Hepatocyte (in vitro differentiated cells): ENCODE data around the gene REX1BD. TPM values are rescaled to one million over a fixed set of nuclear protein-coding genes. Genes with fewer than 3 reads are reported as not detected.
A peak's percentile ranks its signal among the peaks of the same experiment; 100 is the strongest.

Experiments
- DNase-seq: peaks from one replicate; pipeline ENCODE4 v3.0.0-alpha.2; 2016; ENCODE audit warnings: low spot score
- H2AFZ ChIP-seq: fragments of 200-600 bp; sonication (generic); 2 replicates; pipeline ENCODE4 v1.6.0; 2016; ENCODE audit warnings: antibody characterized with exemption, mild to moderate bottlenecking
- H3K27ac ChIP-seq: fragments of 200-600 bp; sonication (generic); 2 replicates; pipeline ENCODE4 v1.5.1; 2016; ENCODE audit warnings: mild to moderate bottlenecking
- H3K27me3 ChIP-seq: fragments of 200-600 bp; sonication (generic); 2 replicates; pipeline ENCODE4 v1.6.1; 2016
- H3K36me3 ChIP-seq: fragments of 200-600 bp; sonication (generic); replicated peaks from 2 replicates; pipeline ENCODE4 v1.5.1; 2016; ENCODE audit warnings: low read depth; ENCODE audit not compliant: insufficient read depth
- H3K4me1 ChIP-seq: fragments of 200-600 bp; sonication (generic); 2 replicates; pipeline ENCODE4 v1.5.1; 2016; ENCODE audit warnings: mild to moderate bottlenecking, moderate library complexity; ENCODE audit not compliant: insufficient read depth
- H3K4me2 ChIP-seq: fragments of 200-600 bp; sonication (generic); 2 replicates; pipeline ENCODE4 v1.6.0; 2016
- H3K4me3 ChIP-seq: fragments of 200-600 bp; sonication (generic); 2 replicates; pipeline ENCODE4 v1.5.1; 2016; ENCODE audit warnings: mild to moderate bottlenecking
- H3K79me2 ChIP-seq: fragments of 200-600 bp; sonication (generic); 2 replicates; pipeline ENCODE4 v1.6.0; 2017; ENCODE audit warnings: mild to moderate bottlenecking
- H3K9me2 ChIP-seq: fragments of 200-600 bp; sonication (generic); replicated peaks from 2 replicates; pipeline ENCODE4 v1.6.0; 2017; ENCODE audit warnings: mild to moderate bottlenecking; ENCODE audit not compliant: insufficient read depth
- H3K9me3 ChIP-seq: fragments of 200-600 bp; sonication (generic); 2 replicates; pipeline ENCODE4 v1.5.1; 2016; ENCODE audit warnings: low read depth, mild to moderate bottlenecking
- H4K20me1 ChIP-seq: fragments of 200-600 bp; sonication (generic); 2 replicates; pipeline ENCODE4 v1.6.0; 2016; ENCODE audit warnings: mild to moderate bottlenecking; ENCODE audit not compliant: insufficient read depth, poor library complexity, severe bottlenecking
- CTCF ChIP-seq: fragments of 200-600 bp; sonication (generic); IDR thresholded peaks from 2 replicates; pipeline ENCODE4 v1.5.1; 2016; ENCODE audit warnings: antibody characterized with exemption, mild to moderate bottlenecking; ENCODE audit not compliant: poor library complexity
- EZH2 ChIP-seq: fragments of 200-600 bp; sonication (generic); IDR thresholded peaks from 2 replicates; pipeline ENCODE4 v1.6.1; 2016; ENCODE audit warnings: antibody characterized with exemption, mild to moderate bottlenecking, borderline replicate concordance
- EZH2phosphoT487 ChIP-seq: fragments of 200-600 bp; sonication (generic); IDR thresholded peaks from one replicate; pipeline ENCODE4 v1.6.1; 2018; ENCODE audit warnings: antibody characterized with exemption, mild to moderate bottlenecking, low read depth, moderate library complexity; ENCODE audit not compliant: unreplicated experiment, severe bottlenecking
- WGBS: methylation state at CpG from one replicate; pipeline ENCODE4 v1.1.6; 2016; ENCODE audit warnings: low lambda C conversion rate; ENCODE audit errors: missing lambda C conversion rate; 5-methylcytosine and 5-hydroxymethylcytosine counted together
- polyA plus RNA-seq: library from polyadenylated mRNA; unstranded; fragments of >200 nt; fragmentation: Nextera tagmentation; extraction: Ambion mirVana; gene quantifications from 2 replicates; pipeline ENCODE4 v1.2.1, GENCODE V29; 2016
- total RNA-seq: library from RNA; depleted of rRNA; stranded (reverse); fragments of >200 nt; gene quantifications from 2 replicates; pipeline ENCODE4 v1.2.3, GENCODE V29; 2014

REX1BD gene
- total and polyA plus RNA-seq, 2 experiments from 2014 or later, result 62.6 to 105 TPM

- 97% methylated on average over 8 of the region's 8 CpGs for WGBS
- no peak for DNase-seq
- H3K27ac ChIP-seq, result no peak overlapping the region
- H3K36me3 ChIP-seq, result no peaks in the 10 kb centered on the region
- H3K27me3 ChIP-seq, result no peaks in the 10 kb centered on the region
- no peak overlapping the region for H3K4me3 ChIP-seq
- no peak overlapping the region for H2AFZ ChIP-seq
- TF ChIP-seq EZH2 (no peak), CTCF (no peak), EZH2phosphoT487 (no peak)
- peaks cover 2% of the 10 kb centered on the region for H3K79me2 ChIP-seq
- no peaks in the 10 kb centered on the region for H4K20me1 ChIP-seq
- H3K4me1 ChIP-seq, result no peaks in the 10 kb centered on the region
- no peak overlapping the region for H3K4me2 ChIP-seq
- H3K9me3 ChIP-seq, result no peaks in the 10 kb centered on the region
- H3K9me2 ChIP-seq, result no peaks in the 10 kb centered on the region
Measured at GRCh38 chr19:18566953-18567352, 21.6 kb upstream of the REX1BD start.

- no peak for TF ChIP-seq EZH2
- TF ChIP-seq CTCF, result no peak
- no peak for TF ChIP-seq EZH2phosphoT487
- Histone ChIP-seq H3K9me3 (no peaks in the 10 kb centered on the region), H3K4me3 (no peak overlapping the region), H2AFZ (no peak overlapping the region), H3K27me3 (no peaks in the 10 kb centered on the region), H3K27ac (no peak overlapping the region), H3K9me2 (no peaks in the 10 kb centered on the region), H3K4me1 (peaks cover 11% of the 10 kb centered on the region), H3K36me3 (no peaks in the 10 kb centered on the region), H3K79me2 (peaks cover 16% of the 10 kb centered on the region), H3K4me2 (no peak overlapping the region), H4K20me1 (peaks cover 13% of the 10 kb centered on the region)
- no peak for DNase-seq
- 100% methylated on average over 15 of the region's 15 CpGs for WGBS
Measured at GRCh38 chr19:18568367-18568766, 20.2 kb upstream of the REX1BD start.

GRCh38 chr19:18571564-18572344 is 16.8 kb upstream of the REX1BD start, which contains the start of gene UBA52:
TSS of gene UBA52 (plus strand) at chr19:18571857. CDS start at chr19:18573301, 1,444 bp downstream.
- under 1% methylated on average over 42 of the region's 75 CpGs for WGBS

More at GRCh38 chr19:18571564-18572344, 16.8 kb upstream of the REX1BD start, which contains the start of gene UBA52:
- TF ChIP-seq CTCF, result no peak
- no peak for TF ChIP-seq EZH2
- no peak for TF ChIP-seq EZH2phosphoT487
- peak; percentile 99 for DNase-seq
- Histone ChIP-seq H2AFZ (peak within 1 kb of the TSS; percentile 42), H3K4me2 (peak within 1 kb of the TSS; percentile 98), H3K4me1 (peaks cover 12% of the 10 kb centered on the region), H3K27me3 (no peaks in the 10 kb centered on the region), H3K27ac (peak within 1 kb of the TSS; percentile 86), H3K79me2 (peaks cover 20% of the 10 kb centered on the region), H3K9me3 (no peaks in the 10 kb centered on the region), H3K4me3 (peak within 1 kb of the TSS; percentile 67), H3K9me2 (no peaks in the 10 kb centered on the region), H3K36me3 (no peaks in the 10 kb centered on the region), H4K20me1 (peaks cover 13% of the 10 kb centered on the region)
